ENCODE measurements around the gene PCDH9.

DNA sequence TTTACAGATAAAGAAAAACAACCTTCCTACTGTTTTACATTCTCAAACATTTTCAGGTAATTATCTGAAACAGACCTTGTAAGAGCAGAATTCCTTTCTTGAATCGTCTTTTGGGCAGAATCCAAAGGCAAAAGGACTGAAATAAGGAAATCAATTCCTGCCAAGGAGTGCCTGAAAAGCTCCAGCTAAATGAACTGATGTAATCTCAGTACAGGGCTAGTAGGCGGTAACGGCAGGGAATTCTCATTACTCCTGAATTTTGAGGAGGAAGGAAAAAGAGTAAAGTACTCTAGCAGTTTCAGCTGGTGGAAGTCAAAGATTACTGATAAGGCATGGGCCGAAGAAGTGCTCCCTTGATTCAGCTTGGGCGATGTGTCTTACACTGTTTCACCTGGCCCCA lies 168.4 kb downstream of the PCDH9 start:
- TF ChIP-seq CTCF (IDR thresholded peaks at IDR 0.05; ENCODE audit: low read depth, low read length) (no peak), EZH2phosphoT487 (IDR thresholded peaks at IDR 0.05; ENCODE audit: low read depth) (no peak)

Data from OCI-LY3 (cell line).